Endothelial cell of umbilical vein (primary cell): ENCODE measurements around the gene STN1. TPM values are rescaled to one million over a fixed set of nuclear protein-coding genes. Genes with fewer than 3 reads are reported as not detected.

Experiments
- BruUV-seq: library from RNA; stranded (reverse); fragments of 400-500 nt; replicated peaks from 2 replicates; lab custom pipeline; 2021; lab: Mats Ljungman, UMichigan
- CTCF ChIA-PET: fragments of 300-600, 350-600 bp; sonication (Branson Sonifier 250); formaldehyde crosslinking; loops from one replicate; lab custom pipeline; 2021; ENCODE audit warnings: antibody characterized with exemption, inconsistent platforms; lab: Charles Lee
- POLR2A ChIA-PET: fragments of 300-600, 350-600 bp; sonication (Branson Sonifier 250); formaldehyde crosslinking; loops from one replicate; lab custom pipeline; 2021; ENCODE audit warnings: antibody characterized with exemption, inconsistent platforms; lab: Charles Lee
- DNase-seq: peaks from one replicate; pipeline ENCODE4 v3.0.0-alpha.2; 2011; ENCODE audit warnings: low read depth, low spot score
- FAIRE-seq: peaks from 2 replicates; lab custom pipeline; 2011; peaks lifted over from hg19 to GRCh38; lab: Jason Lieb, UNC
- H2AFZ ChIP-seq: 2 replicates; pipeline ENCODE4 v1.6.0; 2012; ENCODE audit warnings: low read depth, low read length, control low read depth, inconsistent platforms
- H3K27ac ChIP-seq: 2 replicates; pipeline ENCODE4 v1.5.1; 2011; ENCODE audit warnings: low read depth, mild to moderate bottlenecking, control low read depth, low read length, moderate library complexity; ENCODE audit not compliant: insufficient read depth
- H3K27me3 ChIP-seq, 2 experiments: 2 replicates each; pipeline versions ENCODE4 v1.6.0 to v1.6.1; 2011; ENCODE audit warnings: low read length in 2 of 2, mixed read lengths in 1 of 2; ENCODE audit not compliant: control insufficient read depth in 2 of 2, insufficient read depth in 2 of 2
- H3K36me3 ChIP-seq, 2 experiments: 2 replicates in 1 of 2; 3 replicates in 1 of 2; pipeline ENCODE4 v1.5.1; 2011; ENCODE audit warnings: low read length in 2 of 2, mild to moderate bottlenecking in 1 of 2, moderate library complexity in 1 of 2; ENCODE audit not compliant: control insufficient read depth in 2 of 2, insufficient read depth in 2 of 2; ENCODE audit errors: extremely low read depth in 1 of 2
- H3K4me1 ChIP-seq: 3 replicates; pipeline ENCODE4 v1.5.1; 2011; ENCODE audit warnings: mild to moderate bottlenecking, low read length; ENCODE audit not compliant: control insufficient read depth, insufficient read depth; ENCODE audit errors: extremely low read depth
- H3K4me2 ChIP-seq: 2 replicates; pipeline ENCODE4 v1.6.1; 2011; ENCODE audit warnings: low read length, control low read depth, mixed read lengths; ENCODE audit not compliant: insufficient read depth
- H3K4me3 ChIP-seq, 3 experiments: fragments of 200-600 bp in 1 of 3; sonication (generic), shearing (Covaris generic) in 1 of 3; replicated peaks in 1 of 3; 2 replicates each; pipeline ENCODE4 v1.5.1; 2011 to 2016; ENCODE audit warnings: control low read depth in 3 of 3, low read length in 3 of 3, mild to moderate bottlenecking in 2 of 3, inconsistent platforms in 1 of 3, low read depth in 1 of 3, moderate library complexity in 1 of 3; ENCODE audit not compliant: insufficient read depth in 1 of 3
- H3K79me2 ChIP-seq: 2 replicates; pipeline ENCODE4 v1.6.0; 2012; ENCODE audit warnings: low read length, inconsistent platforms; ENCODE audit not compliant: control insufficient read depth, insufficient read depth
- H3K9ac ChIP-seq: replicated peaks from 2 replicates; pipeline ENCODE3; 2011; ENCODE audit warnings: low read length, control low read depth; ENCODE audit not compliant: insufficient read depth; ENCODE audit errors: extremely low read depth
- H3K9me1 ChIP-seq: replicated peaks from 3 replicates; pipeline ENCODE4 v1.6.0; 2011; ENCODE audit warnings: mild to moderate bottlenecking, low read length; ENCODE audit not compliant: control insufficient read depth, insufficient read depth; ENCODE audit errors: extremely low read depth
- H3K9me3 ChIP-seq: replicated peaks from 2 replicates; pipeline ENCODE4 v1.5.1; 2012; ENCODE audit warnings: low read length, inconsistent platforms; ENCODE audit not compliant: control insufficient read depth, insufficient read depth
- H4K20me1 ChIP-seq: replicated peaks from 2 replicates; pipeline ENCODE3; 2011; ENCODE audit warnings: mild to moderate bottlenecking, low read length; ENCODE audit not compliant: control insufficient read depth, insufficient read depth; ENCODE audit errors: extremely low read depth
- CTCF ChIP-seq, 2 donors: IDR thresholded peaks; 1 replicate in 1 of 2; 2 replicates in 1 of 2; pipeline ENCODE4 v1.5.1; 2011; ENCODE audit warnings: low read length in 2 of 2, mild to moderate bottlenecking in 2 of 2, moderate library complexity in 2 of 2, control low read depth in 1 of 2, inconsistent platforms in 1 of 2, low read depth in 1 of 2; ENCODE audit not compliant: insufficient read depth in 1 of 2; ENCODE audit errors: extremely low read depth in 1 of 2
- EZH2 ChIP-seq: IDR thresholded peaks from 2 replicates; pipeline ENCODE4 v1.6.1; 2012; ENCODE audit warnings: borderline replicate concordance, low read depth, mild to moderate bottlenecking, moderate library complexity, low read length, inconsistent platforms; ENCODE audit not compliant: severe bottlenecking
- GATA2 ChIP-seq: IDR thresholded peaks from 2 replicates; pipeline ENCODE4 v1.7.0; 2011; ENCODE audit warnings: low read depth, mild to moderate bottlenecking, moderate library complexity, mixed read lengths, low read length; ENCODE audit not compliant: insufficient read length, insufficient read depth
- JUN ChIP-seq: IDR thresholded peaks from 2 replicates; pipeline ENCODE4 v1.6.1; 2011; ENCODE audit warnings: borderline replicate concordance, low read depth; ENCODE audit not compliant: insufficient read length, insufficient read depth
- MYC ChIP-seq: IDR thresholded peaks from one replicate; pipeline ENCODE4 v1.6.1; 2011; ENCODE audit warnings: mild to moderate bottlenecking, low read depth, low read length
- POLR2A ChIP-seq: IDR thresholded peaks from 2 replicates; pipeline ENCODE4 v1.6.1; 2012; ENCODE audit warnings: low read depth, mild to moderate bottlenecking, control low read depth, low read length
- dilution Hi-C: fragments of 300-500 bp; cut with MboI; formaldehyde crosslinking; loops from one replicate; pipeline ENCODE4 v1.15.0; 2019; ENCODE audit warnings: low sequenced_read_pairs; ENCODE audit not compliant: extremely low pct_ligation_motif_present
- intact Hi-C: fragments of 100-400 bp; cut with micrococcal nuclease; formaldehyde crosslinking; loops from one replicate; pipeline ENCODE4 v1.10.0; 2022
- polyA plus RNA-seq, 4 experiments: library from polyadenylated mRNA; depleted of rRNA in 3 of 4; stranded (reverse) in 3 of 4; unstranded in 1 of 4; fragments of >200 nt; gene quantifications; 2 replicates each; pipeline versions ENCODE4 v1.2.1 to v1.2.3, GENCODE V29; 2011 to 2012; ENCODE audit warnings: missing spikeins in 1 of 4
- total RNA-seq: library from RNA; stranded (reverse); gene quantifications from 2 replicates; pipeline ENCODE4 v1.2.3, GENCODE V29; 2021
- TF ChIP-seq, protein P1 (sequence below): IDR thresholded peaks from 2 replicates; pipeline ENCODE4 v1.6.1; 2011; ENCODE audit not compliant: insufficient read depth, insufficient read length

The STN1 gene
- total and polyA plus RNA-seq, 2 donors (not counting 3 experiments of a cell fraction or from before 2014, with no cell fraction given): 10.8 to 15.3 TPM

GRCh38 chr10:103882285-103883007, 35.5 kb downstream of the STN1 start:
- ChIA-PET CTCF (interaction anchor here (1.5 to 2.5 kb wide), 2 partner anchors 170 to 186 kb away, joined by 3 to 12 read pairs; no protein-coding TSS in a partner anchor), POLR2A (no interaction called here)
- H3K27ac ChIP-seq: no peak overlapping the region
- FAIRE-seq (no peak), DNase-seq (no peak)
- H2AFZ ChIP-seq: no peak overlapping the region
- H3K4me1 ChIP-seq: no peaks in the 10 kb centered on the region
- no peaks in the 10 kb centered on the region for H3K79me2 ChIP-seq
- H3K36me3 ChIP-seq: peaks cover 0 to 9% of the 10 kb centered on the region in 2 experiments
- dilution Hi-C loops (no loop called here), intact Hi-C loops (no loop called here)
- no peaks in the 10 kb centered on the region for H3K9me3 ChIP-seq
- TF ChIP-seq MYC: no peak
- TF ChIP-seq, protein P1, sequence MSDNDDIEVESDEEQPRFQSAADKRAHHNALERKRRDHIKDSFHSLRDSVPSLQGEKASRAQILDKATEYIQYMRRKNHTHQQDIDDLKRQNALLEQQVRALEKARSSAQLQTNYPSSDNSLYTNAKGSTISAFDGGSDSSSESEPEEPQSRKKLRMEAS: no peak
- TF ChIP-seq JUN: no peak
- TF ChIP-seq EZH2: no peak
- TF ChIP-seq GATA2: no peak
- TF ChIP-seq POLR2A: no peak
- TF ChIP-seq CTCF (IDR thresholded peaks at IDR 0.05; ENCODE audit: extremely low read depth in 1 of 2, insufficient read depth in 1 of 2, low read depth in 1 of 2, low read length in 2 of 2): no peak
- H3K4me3 ChIP-seq: no peak overlapping the region
- H3K27me3 ChIP-seq: no peaks in the 10 kb centered on the region
- BruUV-seq: no TSS peak
- no peaks in the 10 kb centered on the region for H4K20me1 ChIP-seq
- no peak overlapping the region for H3K4me2 ChIP-seq
- no peaks in the 10 kb centered on the region for H3K9me1 ChIP-seq
- no peak overlapping the region for H3K9ac ChIP-seq
